ENCODE data around the gene MAN2C1.
"Not testable (repeated sequence)": the region's sequence is repeated elsewhere in the genome, so short reads cannot be mapped to it uniquely, and the experiment has no call there.

Gene MAN2C1

DNA sequence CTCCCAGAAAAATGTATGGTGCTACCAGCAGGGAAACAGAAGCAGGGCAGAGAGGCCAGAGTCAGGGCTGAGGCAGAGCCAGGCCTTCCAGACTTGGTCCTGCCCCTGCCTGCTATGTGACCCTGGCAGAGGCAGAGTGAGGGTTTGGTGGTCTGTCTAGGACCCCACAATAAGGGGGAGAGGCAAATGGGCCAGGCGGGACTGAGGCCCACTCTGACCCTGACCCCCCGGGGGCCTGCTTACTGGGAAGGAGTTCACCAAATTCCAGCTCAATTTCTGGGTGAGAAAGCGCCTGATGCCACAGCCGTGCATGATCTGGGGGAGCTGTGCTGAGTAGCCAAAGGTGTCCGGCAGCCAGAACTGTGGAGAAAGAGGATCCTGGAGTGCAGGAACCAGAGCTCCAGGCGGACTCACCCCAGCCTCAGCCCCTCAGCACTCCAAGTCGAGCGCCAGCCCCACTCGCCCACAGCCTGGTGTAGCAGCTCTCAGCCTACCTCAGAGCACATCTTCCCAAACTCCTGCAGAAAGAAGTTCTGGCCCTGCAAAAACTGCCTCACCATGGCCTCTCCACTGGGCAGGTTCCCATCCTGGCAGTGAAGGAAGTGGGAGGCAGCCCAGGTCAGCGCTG, 6.9 kb downstream of the MAN2C1 start:
- DNase-seq (ENCODE audit: low read depth in 2 of 2) = no peak

DNA sequence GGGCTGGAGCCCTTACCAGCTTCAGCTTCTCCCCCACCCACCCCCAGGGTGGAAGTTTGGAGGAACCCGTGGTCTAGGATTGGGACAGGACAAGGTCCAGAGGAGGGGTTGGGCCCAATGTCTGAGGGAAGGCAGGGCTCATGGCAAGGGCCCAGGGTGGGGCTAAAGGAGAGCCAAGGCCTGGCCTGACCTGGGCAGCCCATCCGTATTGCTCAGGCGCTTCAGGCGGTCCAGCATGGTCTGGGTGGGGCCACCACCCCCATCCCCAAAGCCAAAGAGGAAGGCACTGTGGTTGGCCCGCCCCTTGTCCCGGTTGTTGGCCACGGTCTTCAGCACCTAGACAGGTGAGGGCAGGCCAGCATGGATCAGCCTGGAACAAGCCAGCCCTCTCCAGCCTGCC, 7.6 kb downstream of the MAN2C1 start:
- no peak for DNase-seq (ENCODE audit: low read depth in 2 of 2)

DNA sequence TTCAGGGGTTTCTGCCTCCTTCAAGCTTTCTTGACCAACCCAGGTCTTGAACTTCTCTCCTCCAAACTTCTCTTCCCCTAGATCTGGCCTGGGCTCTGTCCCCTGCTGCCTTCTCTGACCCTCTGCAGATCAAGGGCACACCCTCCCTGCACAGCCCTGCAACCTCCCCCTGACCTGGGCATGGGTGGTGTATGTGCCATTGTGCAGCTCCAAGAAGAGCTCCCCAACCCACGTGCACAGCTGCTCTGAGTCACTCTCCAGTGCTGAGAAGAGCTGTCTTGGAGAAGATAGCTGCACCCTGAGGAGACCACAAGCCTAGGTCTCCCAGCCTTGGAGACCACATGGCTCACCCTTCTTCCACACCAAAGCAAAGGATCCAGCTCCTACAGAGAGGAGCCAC, 8.0 kb downstream of the MAN2C1 start:
- DNase-seq (ENCODE audit: low read depth in 2 of 2) = no peak

DNA sequence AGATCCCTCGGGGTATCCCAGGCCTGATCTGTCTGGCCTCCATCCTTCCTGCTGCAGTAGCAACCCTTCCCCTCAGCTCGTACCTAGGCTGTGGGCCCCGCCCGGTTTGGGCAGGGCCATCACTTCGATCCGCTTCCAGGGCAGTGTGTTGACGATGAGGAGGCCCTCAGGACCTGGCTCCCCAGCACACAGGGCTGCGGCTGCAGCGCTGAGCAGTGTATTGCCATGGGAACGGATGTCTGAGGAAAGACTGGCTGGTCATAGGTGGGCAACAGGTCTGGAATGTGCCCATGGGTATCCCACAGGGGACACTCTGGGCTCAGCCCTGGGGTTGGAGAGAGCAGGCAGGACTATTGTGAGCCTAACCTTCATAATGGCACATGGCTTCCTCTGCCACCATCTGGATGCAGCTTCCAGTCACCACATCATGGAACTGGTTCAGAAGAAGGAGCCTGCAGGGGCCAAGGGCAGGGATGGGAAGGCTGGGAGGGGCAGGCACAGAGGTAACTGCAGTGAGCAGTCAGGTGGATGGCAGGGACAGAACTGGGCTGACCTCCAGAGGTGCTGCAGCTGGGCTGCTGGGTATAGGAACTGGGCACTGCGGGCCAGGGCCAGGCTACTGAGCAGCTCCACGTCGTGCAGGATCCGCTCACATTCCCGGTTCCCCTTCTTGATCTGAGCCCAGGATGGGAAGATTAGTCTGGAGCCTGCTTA, 8.7 kb downstream of the MAN2C1 start:
- no peak for DNase-seq (ENCODE audit: low read depth in 2 of 2)

DNA sequence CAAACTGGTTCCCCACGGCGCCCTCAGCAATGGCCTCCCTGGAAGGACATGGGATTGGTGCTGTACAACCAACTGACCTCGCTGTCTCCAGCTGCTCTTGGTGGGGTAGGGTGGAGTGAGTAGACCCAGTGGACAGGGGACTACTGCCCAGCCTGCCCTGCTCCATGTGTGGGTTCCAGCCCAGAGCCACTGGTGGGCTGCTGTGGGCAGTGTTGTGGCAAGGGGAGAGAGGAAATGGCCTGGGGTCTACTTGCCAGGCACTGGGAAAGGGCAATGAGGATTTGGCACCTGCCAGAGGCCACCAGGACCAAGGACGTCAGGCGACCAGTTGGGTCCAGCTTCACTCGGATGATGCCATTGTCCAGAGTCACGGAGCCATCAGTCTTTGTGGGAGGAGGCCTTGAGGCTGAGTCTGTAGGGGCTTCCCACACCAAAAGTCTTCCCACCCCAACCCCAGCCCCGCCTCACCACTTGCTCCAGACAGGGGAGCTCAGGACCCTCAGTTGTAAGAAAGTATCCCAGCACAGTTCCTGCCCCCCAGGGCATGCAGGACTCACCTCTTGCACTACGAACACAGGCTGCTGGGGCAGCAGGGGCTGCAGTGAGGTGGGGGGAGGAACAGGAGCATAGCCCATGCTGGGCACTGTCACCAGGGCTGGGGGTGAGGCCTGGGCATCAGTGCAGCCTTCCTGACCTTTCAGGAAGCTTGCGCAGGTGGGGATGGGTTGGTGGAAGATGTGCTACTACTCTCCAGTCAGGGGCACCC, 9.5 kb downstream of the MAN2C1 start:
- DNase-seq (ENCODE audit: low read depth in 2 of 2) = no peak

DNA sequence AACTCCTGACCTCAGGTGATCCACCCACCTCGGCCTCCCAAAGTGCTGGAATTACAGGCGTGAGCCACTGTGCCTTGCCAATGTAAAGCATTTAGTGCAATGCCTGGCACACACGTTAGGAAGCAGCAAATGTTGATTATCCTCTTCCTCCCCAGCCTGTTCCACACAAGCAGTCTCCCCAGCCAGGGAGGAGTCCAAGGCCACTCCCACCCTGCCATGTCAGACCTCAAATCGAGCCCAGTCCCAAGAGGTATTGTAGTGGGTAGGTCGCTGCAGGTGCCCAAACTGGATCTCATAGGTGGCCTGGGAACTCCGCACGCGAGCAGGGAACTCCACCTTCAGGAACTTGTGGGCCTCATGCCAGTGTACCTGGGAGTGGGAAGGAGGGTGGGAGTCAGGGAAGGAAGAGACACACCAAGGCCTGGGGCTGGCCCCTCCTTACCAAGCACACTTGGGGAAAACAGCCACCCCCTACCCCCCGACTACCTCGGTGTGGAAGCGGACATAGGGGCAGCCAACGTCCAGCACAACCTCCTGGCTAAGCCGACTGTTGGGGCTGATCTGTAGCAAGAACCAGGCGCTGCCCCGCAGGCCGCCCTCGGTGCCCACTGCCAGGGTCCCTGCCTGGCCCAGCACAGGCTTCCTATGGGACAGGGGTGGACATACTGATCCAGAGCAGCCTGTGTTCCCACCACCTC, 10.3 kb downstream of the MAN2C1 start:
- DNase-seq (ENCODE audit: low read depth in 2 of 2) = no peak

DNA sequence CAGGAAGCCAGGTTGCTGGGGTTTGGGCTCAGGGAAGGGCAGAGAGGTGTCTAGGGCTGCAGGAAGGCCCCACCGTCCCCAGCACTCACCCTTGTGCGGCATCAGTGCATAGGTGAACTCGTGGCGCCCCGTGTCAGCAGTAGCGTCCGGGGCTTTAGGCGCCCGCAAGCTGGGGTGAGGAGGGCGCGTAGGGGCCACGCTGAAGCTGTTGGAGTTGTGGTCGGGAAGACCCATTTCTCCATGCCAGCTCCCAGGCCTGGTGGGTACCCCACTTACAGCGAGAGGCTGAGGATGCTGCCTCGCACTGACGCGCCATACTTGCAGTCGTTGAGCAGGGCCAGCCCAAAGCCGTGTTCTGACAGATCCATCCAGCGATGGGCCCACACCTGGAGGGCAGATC, 11.9 kb downstream of the MAN2C1 start:
- DNase-seq (ENCODE audit: low read depth in 2 of 2) = no peak

DNA sequence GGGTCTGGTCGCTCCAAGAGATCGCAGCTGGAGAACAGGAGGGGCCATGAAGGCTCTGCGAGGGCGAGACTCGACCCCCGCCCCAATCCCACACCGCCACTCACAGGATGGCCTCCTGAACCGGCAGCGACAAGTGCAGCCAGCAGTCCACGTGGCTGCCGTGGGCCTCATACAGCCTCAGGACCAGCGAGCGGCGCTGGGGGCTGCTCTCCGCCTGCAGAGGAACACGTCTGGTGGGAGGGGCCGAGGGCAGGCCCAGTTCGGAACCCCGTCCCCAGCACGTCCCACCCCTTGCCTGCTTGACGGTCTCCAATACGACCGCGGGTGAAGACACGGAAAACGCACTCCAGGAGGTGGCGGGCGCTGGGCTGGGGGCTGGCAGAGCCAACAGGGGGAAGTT, 12.4 kb downstream of the MAN2C1 start:
- no peak for DNase-seq (ENCODE audit: low read depth in 2 of 2)

DNA sequence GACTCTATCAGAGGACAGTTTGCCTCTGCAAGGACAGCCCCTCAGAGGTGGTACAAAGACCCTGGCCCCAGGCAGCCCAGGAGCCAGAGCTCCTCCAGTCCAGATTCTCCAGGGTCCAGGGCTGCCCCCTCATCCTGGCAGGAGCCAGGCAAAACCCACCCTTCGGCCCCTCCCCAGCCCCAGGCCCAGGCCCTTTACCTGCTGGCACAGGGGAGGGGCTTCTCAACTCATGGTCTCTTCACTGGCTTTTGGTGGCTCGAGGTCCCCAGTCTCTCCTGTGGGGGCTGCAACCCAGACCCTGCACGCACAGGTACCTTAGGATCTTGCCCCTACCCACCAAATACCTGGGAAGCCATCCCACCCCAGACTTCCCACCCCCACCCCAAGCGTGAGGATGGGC, 13.0 kb downstream of the MAN2C1 start:
- DNase-seq (ENCODE audit: low read depth in 2 of 2) = no peak

DNA sequence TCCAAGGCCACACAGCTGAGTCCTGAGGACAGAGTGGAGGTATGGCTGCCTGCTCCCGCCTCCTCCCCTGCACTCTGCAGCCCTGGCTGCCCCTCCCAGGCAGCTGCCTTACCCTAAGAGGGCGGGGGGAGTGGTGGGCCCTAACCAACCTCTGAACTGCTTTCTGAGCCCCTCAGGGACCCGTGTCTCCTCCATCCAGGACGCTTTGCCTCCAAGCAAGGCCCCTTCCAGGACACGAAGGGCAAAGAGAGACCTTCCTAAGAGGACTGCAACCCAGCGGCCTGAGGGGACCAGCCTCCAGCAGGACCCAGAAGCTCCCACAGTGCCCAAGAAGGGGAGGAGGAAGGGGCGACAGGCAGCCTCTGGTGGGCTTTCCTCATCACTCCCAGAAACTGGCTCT, 14.0 kb downstream of the MAN2C1 start:
- DNase-seq (ENCODE audit: low read depth in 2 of 2) = no peak

DNA sequence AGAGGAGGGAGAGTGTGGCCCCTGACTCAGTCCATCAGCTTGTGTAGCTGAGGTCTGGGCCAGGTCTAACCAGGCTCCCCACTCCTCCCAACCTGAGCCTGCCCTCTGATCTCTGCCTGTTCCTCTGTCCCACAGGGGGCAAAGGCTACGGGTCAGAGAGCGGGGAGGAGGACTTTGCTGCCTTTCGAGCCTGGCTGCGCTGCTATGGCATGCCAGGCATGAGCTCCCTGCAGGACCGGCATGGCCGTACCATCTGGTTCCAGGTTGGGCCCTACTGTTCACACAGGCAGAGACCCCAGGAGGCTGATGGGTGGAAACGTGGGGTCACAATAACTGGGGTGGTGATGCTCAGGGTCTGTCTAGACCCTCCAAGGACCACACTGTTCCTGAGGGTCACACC, 14.8 kb downstream of the MAN2C1 start:
- DNase-seq (ENCODE audit: low read depth in 2 of 2) = no peak

DNA sequence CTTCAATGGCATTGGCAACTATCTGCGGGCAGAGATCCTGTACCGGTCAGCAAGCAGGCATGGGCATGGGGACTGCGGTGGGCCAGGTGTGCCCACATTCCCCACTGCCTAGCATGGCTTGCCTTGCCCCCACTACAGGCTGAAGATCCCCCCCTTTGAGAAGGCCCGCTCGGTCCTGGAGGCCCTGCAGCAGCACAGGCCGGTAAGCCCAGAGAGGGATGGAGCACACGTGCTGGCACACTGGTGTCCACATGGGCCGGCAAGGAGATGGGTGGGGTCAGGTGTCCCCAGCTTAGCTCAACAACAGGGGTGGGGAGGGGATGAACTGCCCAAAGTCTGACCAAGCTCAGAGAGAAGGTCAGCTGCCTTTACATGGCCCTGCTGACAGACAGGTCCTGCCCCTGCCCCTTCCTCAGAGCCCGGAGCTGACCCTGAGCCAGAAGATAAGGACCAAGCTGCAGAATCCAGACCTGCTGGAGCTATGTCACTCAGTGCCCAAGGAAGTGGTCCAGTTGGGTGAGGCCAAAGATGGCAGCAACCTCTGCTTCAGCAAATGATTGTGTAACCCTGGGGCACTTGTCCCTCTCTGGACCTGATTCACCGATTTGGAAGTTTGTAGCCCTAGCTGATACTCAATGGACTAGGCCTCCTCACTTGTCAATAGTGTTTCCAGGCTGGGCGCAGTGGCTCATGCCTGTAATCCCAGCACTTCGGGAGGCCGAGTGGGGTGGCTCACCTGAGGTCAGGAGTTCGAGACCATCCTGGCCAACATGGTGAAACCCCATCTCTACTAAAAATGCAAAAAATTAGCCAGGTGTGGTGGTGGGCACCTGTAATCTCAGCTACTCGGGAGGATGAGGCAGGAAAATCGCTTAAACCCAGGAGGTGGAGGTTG, 16.0 kb downstream of the MAN2C1 start:
- DNase-seq (ENCODE audit: low read depth in 2 of 2) = no peak

DNA sequence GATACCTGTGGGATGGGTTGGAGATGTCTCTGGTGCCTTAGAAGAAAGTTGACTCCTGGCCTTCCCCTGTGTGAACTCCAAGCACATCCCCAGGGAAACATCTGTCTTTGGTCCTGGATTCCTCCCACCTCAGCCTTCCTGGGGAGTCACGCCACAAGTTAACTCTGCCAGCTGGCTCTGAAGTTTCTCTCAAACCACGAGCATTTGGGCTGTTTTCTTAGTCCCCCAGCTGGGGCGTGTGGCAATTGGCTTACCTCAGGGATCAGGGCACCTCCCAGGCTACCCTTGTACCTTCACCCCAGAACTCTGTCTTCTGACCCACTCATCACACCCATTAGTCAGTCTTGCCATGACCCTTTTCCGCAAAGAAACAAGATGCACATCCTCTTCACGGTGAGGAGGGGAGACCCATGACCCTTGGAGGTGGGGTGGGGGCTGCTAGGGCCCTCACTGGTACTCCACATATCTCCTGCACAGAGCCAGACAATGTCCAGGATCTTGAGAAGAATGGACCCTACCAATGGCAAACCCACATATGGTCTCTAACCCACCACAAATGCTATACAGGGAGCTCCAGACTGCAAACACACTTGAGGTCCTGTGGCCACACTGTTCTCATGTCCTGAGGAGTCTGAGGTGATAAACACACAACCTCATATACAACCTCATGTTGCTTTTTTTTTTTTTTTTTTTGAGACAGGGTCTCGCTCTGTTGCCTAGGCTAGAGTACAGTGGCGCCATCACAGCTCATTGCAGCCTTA, 17.6 kb downstream of the MAN2C1 start:
- no peak for DNase-seq (ENCODE audit: low read depth in 2 of 2)

DNA sequence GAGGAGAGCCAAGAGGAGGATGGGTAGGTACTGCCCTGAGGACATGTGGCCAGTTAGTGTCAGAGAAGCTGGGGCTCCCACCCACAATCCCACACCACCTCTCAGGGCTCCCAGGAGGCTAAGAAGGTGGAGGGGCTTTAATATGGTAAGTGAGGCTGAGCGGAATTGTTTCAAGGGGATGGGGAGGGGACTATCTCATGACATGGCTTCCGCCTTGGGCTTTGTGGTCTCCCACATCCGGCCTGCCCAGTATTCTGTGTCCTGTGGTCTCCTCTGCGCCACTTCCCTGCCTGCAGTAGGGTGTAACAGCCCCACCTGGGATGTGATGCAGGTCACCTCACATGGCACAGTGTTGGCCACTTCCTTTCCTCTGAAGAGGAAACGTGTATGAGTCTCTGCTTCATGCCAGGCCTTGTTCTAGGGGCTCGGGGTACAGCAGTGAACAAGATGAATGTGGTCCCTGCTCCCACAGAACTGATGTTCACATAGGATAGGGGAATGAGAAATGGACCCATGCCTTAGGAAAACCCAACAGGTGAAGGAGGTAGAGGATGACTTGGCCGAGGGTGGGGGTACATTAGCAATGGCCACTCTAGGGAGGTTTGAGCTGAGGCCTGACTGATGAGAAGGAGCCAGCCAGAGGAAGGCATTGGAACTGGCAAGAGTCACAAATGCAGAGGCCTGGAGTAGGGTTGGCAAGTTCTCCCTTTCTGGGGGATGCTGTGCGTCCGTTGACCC, 18.4 kb downstream of the MAN2C1 start:
- peak; percentile 21 to 27 for DNase-seq (ENCODE audit: low read depth in 2 of 2)

DNA sequence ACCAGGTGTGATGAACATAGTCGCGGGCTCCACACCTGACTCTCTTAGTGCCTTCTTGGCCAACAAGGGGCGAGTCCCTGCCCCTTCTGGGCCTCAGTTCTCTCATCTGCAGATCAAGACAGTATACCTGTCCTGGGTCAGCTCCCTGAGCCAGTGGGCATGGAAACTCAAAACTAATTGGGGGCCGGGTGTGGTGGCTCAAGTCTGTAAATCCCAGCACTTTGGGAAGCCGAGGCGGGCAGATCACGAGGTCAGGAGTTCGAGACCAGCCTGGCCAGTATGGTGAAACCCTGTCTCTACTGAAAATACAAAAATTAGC, 19.1 kb downstream of the MAN2C1 start:
- not testable (repeated sequence) for DNase-seq (ENCODE audit: low read depth in 2 of 2)

DNA sequence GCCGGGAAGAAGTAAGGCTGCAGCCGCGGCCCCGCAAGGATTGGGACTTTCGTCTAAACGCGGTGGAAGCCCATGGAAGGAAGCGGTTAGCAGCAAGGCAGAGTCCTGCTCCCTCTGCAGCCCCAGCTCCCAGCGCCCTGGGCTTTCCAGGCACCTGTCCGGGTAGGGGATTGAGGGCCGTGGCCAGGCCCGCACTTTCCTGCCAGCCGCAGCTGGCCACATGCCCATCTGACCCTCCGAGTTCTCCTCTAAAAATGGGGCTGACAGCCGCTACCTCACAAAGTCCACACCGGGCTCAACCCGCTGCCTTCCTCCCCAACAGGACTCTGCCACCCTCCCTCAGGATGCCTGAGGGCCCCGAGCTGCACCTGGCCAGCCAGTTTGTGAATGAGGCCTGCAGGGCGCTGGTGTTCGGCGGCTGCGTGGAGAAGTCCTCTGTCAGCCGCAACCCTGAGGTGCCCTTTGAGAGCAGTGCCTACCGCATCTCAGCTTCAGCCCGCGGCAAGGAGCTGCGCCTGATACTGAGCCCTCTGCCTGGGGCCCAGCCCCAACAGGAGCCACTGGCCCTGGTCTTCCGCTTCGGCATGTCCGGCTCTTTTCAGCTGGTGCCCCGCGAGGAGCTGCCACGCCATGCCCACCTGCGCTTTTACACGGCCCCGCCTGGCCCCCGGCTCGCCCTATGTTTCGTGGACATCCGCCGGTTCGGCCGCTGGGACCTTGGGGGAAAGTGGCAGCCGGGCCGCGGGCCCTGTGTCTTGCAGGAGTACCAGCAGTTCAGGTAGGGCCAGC, 19.7 kb downstream of the MAN2C1 start:
- DNase-seq (ENCODE audit: low read depth in 2 of 2) = no peak

DNA sequence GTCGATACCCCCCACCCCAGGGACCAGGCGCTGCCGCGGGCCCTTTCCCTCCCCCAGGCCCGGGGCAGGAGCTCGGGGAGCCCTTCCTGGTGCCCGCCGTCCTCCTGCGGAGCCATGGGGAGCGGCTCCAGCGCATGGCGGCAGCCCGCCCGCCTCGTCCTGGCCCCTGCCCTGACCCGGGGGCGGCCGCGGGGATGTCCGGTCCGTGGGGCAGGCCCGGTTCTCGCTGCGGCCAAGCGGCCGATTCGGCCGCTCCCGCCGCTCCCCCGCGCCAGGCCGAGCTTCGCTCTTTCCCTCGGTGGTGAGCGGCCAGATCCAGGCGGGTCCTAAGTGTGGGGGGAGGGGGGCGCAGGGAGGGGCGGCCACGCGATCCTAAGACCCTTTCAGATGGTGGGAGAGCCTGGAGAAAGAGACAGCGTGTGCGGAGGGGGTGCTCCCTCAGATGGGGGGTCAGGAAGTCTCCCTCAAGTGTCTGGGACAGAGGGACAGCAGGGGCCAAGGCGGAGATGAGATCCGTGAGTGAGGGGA, 20.3 kb downstream of the MAN2C1 start:
- no peak for DNase-seq (ENCODE audit: low read depth in 2 of 2)

DNA sequence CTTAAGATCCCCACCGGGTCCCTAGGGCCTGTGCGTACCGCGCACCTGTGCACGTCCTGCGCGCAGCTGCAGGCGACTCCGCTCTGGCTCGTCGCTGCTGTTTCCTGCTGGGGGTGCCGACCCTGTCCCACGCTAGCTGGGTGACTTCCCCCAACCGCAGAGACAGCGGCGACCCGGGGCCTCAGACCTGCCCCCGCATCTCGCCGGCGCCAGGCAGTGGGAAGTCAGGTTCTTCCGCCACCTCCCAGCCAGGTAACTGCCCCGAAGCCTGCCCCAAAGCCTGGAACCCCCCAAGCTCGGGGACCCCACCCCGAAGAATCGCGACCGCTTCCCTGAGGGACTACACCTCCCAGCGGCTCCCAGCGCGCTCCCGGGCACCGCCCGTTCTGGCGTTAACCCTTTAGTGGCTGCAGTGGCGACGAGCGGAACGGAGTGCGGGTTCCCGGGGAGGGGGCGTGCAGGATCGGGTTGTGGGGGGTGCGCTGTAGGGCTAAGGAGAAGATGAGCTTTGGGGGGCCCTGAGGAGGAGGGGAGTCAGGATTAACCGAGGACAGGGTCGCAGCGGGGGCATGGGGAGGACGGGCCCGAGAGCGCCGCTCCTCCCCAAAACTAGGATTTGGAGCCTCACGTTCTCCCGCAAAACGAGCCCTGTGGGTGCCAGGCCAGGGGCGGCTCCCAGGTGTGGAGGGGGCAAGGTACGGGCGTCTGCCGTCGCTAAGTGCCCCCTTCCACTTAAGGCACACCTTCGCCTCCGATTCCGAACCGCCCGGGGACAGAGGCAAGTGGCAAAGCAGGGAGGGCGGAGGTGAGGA, 21.0 kb downstream of the MAN2C1 start:
- peak; percentile 27 to 42 for DNase-seq (ENCODE audit: low read depth in 2 of 2)
